GM10248 (cell line): ENCODE data around the gene ZFR2.

Source experiments
- CTCF ChIA-PET: fragments of 300-600 bp; sonication (Branson Sonifier 250); formaldehyde crosslinking; extraction: SDS; loops from one replicate; lab custom pipeline; 2021; ENCODE audit warnings: antibody characterized with exemption; lab: Yijun Ruan, JAX
- POLR2A ChIA-PET: fragments of 350-650 bp; sonication (Branson Sonifier 250); formaldehyde crosslinking; extraction: SDS; loops from one replicate; lab custom pipeline; 2020; ENCODE audit warnings: antibody characterized with exemption; lab: Yijun Ruan, JAX
- DNase-seq: peaks from one replicate; pipeline ENCODE4 v3.0.0; 2012; ENCODE audit errors: extremely low spot score
- TF ChIP-seq, protein P1 (sequence below): IDR thresholded peaks from 2 replicates; pipeline ENCODE4 v1.5.1; 2012; ENCODE audit warnings: mild to moderate bottlenecking, low read depth; ENCODE audit errors: extremely low read depth, missing control alignments, control extremely low read depth

Gene ZFR2

DNA sequence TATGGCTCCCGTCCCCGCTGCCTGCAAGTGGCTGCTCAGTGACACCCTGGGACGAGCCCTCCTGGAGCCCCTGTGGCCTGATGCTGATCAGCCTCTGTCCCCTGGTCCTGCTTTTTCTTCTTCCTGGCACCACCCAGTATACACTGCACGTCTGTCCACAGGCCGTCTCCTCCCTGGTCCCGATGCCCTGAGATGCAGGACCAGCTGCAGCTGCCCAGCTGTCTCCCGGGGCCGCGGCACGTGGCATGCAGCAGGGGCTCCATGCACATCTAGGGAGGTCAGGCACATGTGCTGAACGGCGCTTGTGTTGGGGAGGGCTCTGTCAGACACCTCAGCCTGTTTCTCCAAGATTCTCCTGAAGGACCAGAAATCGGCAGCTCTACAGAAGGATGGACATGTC lies 30.2 kb downstream of the ZFR2 start:
- TF ChIP-seq, protein P1, sequence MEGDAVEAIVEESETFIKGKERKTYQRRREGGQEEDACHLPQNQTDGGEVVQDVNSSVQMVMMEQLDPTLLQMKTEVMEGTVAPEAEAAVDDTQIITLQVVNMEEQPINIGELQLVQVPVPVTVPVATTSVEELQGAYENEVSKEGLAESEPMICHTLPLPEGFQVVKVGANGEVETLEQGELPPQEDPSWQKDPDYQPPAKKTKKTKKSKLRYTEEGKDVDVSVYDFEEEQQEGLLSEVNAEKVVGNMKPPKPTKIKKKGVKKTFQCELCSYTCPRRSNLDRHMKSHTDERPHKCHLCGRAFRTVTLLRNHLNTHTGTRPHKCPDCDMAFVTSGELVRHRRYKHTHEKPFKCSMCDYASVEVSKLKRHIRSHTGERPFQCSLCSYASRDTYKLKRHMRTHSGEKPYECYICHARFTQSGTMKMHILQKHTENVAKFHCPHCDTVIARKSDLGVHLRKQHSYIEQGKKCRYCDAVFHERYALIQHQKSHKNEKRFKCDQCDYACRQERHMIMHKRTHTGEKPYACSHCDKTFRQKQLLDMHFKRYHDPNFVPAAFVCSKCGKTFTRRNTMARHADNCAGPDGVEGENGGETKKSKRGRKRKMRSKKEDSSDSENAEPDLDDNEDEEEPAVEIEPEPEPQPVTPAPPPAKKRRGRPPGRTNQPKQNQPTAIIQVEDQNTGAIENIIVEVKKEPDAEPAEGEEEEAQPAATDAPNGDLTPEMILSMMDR: no peak
- no peak for DNase-seq
- POLR2A ChIA-PET: no interaction called here
- CTCF ChIA-PET: interaction anchor here (5.0 kb wide), 1 partner anchor 16 kb away, joined by 17 read pairs; no protein-coding TSS in a partner anchor

DNA sequence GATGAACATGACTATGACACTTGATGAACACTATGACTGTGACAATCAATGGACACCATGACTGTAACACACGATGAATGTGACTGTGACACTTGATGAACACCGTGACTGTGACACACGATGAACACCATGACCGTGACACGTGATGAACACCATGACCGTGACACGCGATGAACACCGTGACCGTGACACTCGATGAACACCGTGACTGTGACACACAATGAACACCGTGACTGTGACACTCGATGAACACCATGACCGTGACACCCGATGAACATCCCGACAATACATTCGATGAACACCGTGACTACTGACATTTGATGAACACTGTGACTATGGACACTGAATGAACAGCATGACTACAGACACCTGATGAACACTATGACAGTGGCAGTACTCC lies 30.9 kb downstream of the ZFR2 start:
- ChIA-PET CTCF (no interaction called here), POLR2A (no interaction called here)
- no peak for DNase-seq
- TF ChIP-seq, protein P1: no peak

DNA sequence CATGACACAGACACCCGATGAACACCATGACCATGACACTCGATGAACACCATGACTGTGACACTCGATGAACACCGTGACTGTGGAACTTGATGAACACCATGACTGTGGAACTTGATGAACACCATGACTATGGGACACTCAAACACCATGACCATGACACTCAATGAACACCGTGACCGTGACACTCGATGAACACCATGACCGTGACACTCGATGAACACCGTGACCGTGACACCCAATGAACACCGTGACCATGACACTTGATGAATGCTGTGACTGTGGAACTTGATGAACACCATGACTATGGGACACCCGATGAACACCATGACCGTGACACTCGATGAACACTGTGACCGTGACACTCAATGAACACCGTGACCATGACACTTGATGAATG lies 31.5 kb downstream of the ZFR2 start:
- POLR2A ChIA-PET: no interaction called here
- no peak for DNase-seq
- TF ChIP-seq, protein P1: no peak
- CTCF ChIA-PET: no interaction called here

DNA sequence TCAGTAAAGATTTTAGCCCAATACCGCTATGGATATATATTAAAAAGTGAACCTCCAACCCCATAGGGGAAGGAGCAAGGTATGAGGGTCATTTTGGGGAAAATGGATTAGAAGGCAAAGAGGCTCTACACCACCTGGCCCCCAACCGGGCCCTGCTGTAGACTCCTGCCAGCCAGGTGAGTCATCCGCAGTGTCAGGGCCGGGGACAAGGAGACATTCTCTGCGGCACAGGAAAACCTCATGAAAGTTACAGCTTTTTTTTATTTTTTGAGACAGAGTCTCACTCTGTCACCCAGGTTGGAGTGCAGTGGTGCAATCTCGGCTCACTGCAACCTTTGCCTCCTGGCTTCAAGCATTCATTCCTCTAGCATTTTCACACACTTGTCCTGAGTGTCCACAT lies 32.0 kb downstream of the ZFR2 start:
- ChIA-PET CTCF (no interaction called here), POLR2A (no interaction called here)
- DNase-seq: no peak
- TF ChIP-seq, protein P1: no peak

DNA sequence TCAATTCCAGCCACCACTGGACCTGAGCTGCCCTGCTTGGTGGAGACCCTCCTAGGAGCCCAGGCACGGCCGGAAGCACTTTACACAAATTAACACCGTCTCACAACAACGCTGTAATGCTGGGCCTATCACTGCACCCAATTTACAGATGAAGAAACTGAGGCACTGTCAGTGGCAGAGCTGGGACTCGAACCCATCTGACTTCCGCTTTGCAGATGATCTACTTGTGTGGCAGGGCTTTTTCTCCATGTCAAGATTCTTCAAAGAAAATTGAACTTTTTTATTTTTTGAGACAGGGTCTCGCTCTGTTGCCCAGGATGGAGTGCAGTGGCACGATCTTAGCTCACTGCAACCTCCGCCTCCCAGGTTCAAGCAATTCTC lies 33.8 kb downstream of the ZFR2 start:
- ChIA-PET CTCF (interaction anchor here (2.3 kb wide), 1 partner anchor 13 kb away, joined by 12 read pairs; no protein-coding TSS in a partner anchor), POLR2A (interaction anchor here (0.6 kb wide), 2 partner anchors 619 to 683 kb away, joined by 4 read pairs; partner anchors contain the start of gene PLIN4)
- no peak for DNase-seq
- TF ChIP-seq, protein P1: no peak

DNA sequence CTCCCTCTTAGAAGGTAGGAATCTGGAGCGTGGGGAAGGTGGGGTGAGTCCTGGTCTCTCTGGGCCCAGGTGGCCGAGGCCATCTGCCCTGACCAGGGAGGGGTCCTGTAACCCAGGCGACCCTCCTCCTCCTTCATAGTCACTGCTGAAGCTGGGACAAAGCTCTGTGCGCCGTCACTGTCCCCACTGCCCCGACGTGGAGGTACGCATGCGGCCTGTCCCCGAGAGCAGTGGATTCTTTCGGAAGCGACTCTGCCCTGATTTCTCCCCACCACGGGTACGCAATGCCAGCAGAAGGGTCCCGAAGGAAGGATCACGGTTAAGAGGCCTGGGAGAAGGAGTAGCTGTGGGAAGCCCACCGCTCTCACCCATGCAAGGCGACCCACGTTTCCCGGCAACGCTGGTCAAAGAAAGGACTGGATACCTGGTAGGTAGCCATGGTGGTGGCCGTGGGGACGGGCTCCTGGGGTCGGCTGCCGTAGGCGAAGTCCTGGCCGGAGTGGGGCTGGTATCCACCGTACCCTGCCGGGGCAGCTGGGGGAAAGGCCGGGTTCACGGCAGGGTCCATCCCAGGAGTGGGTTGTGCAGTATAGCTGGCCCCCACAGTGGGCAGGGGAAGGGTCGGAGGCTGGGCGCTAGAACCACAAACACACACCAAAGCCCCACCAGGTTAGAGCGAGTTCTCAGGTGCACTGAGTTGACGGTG lies 34.3 kb downstream of the ZFR2 start:
- CTCF ChIA-PET: interaction anchor here (2.3 kb wide), 1 partner anchor 13 kb away, joined by 12 read pairs; no protein-coding TSS in a partner anchor
- POLR2A ChIA-PET: interaction anchor here (0.6 kb wide), 2 partner anchors 619 to 684 kb away, joined by 4 read pairs; partner anchors contain the start of gene PLIN4
- TF ChIP-seq, protein P1: no peak
- DNase-seq: no peak
